Osteocyte (in vitro differentiated cells): Measurements from ENCODE around the gene NRG2. TPM values are rescaled to one million over a fixed set of nuclear protein-coding genes. Genes with fewer than 3 reads are reported as not detected.

Experiments
- DNase-seq: peaks from one replicate; pipeline ENCODE4 v3.0.0; 2021; ENCODE audit warnings: mixed read lengths; ENCODE audit not compliant: unreplicated experiment; ENCODE audit errors: extremely low spot score
- H3K27ac Mint-ChIP-seq: one replicate; pipeline ENCODE4 v1.8.0; 2021; ENCODE audit warnings: mild to moderate bottlenecking, mixed read lengths; ENCODE audit not compliant: unreplicated experiment
- H3K27me3 Mint-ChIP-seq: one replicate; pipeline ENCODE4 v1.8.0; 2021; ENCODE audit warnings: mixed read lengths; ENCODE audit not compliant: unreplicated experiment
- H3K36me3 Mint-ChIP-seq: one replicate; pipeline ENCODE4 v1.8.0; 2021; ENCODE audit warnings: mixed read lengths; ENCODE audit not compliant: unreplicated experiment
- H3K4me1 Mint-ChIP-seq: one replicate; pipeline ENCODE4 v1.8.0; 2021; ENCODE audit warnings: mixed read lengths; ENCODE audit not compliant: unreplicated experiment
- H3K4me3 Mint-ChIP-seq: one replicate; pipeline ENCODE4 v1.8.0; 2021; ENCODE audit warnings: mild to moderate bottlenecking, moderate library complexity, mixed read lengths; ENCODE audit not compliant: unreplicated experiment
- H3K9me3 Mint-ChIP-seq: one replicate; pipeline ENCODE4 v1.8.0; 2021; ENCODE audit warnings: mixed read lengths; ENCODE audit not compliant: unreplicated experiment
- CTCF ChIP-seq: fragments of 200-600 bp; sonication (generic); IDR thresholded peaks from 2 replicates; pipeline ENCODE4 v1.5.0; 2021; ENCODE audit warnings: antibody characterized with exemption, mild to moderate bottlenecking, moderate library complexity
- total RNA-seq: library from RNA; stranded (reverse); gene quantifications from 2 replicates; pipeline ENCODE4 v1.2.1, GENCODE V29; 2021

NRG2 gene
- total RNA-seq, 1 donor from 2014 or later = 0.86 TPM

GRCh38 chr5:140007311-140007710 is 35.8 kb downstream of the NRG2 start:
- H3K27ac Mint-ChIP-seq = no peak overlapping the region
- H3K36me3 Mint-ChIP-seq = no peaks in the 10 kb centered on the region
- no peak for DNase-seq
- H3K27me3 Mint-ChIP-seq = peaks cover 64% of the 10 kb centered on the region
- H3K4me1 Mint-ChIP-seq = no peaks in the 10 kb centered on the region
- H3K4me3 Mint-ChIP-seq = no peak overlapping the region
- H3K9me3 Mint-ChIP-seq = no peaks in the 10 kb centered on the region
- no peak for TF ChIP-seq CTCF

DNA sequence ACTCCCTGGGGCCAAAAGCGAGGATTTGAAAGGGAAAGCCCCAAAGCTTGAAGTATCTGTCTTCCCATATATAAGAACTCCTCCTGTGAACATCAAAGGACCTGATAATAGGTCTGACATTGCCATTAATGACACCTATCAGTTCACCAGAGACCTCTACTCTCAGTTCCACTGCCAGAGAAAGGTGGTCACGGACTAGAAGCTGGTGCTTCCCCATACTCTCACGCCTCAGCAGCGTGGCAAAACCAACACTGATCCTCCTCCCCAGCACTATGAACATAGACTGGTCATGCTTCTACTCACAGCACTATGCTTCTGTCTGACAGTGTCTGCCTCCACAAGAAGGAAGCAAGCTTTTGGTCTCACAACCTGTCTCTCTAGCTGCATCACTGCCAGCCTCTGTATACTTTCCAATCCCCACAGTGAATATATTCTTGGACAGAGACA is 37.9 kb downstream of the NRG2 start:
- Mint-ChIP-seq H3K36me3 (no peaks in the 10 kb centered on the region), H3K27ac (no peak overlapping the region), H3K27me3 (peaks cover 74% of the 10 kb centered on the region), H3K9me3 (no peaks in the 10 kb centered on the region), H3K4me1 (no peaks in the 10 kb centered on the region), H3K4me3 (no peak overlapping the region)
- no peak for DNase-seq
- TF ChIP-seq CTCF = no peak

- no peak for TF ChIP-seq CTCF
- Mint-ChIP-seq H3K9me3 (no peaks in the 10 kb centered on the region), H3K4me3 (no peak overlapping the region), H3K4me1 (no peaks in the 10 kb centered on the region), H3K27ac (no peak overlapping the region), H3K27me3 (peaks cover 79% of the 10 kb centered on the region), H3K36me3 (no peaks in the 10 kb centered on the region)
- DNase-seq = no peak
These were observed 38.9 kb downstream of the NRG2 start for GRCh38 chr5:140004174-140004573.

DNA sequence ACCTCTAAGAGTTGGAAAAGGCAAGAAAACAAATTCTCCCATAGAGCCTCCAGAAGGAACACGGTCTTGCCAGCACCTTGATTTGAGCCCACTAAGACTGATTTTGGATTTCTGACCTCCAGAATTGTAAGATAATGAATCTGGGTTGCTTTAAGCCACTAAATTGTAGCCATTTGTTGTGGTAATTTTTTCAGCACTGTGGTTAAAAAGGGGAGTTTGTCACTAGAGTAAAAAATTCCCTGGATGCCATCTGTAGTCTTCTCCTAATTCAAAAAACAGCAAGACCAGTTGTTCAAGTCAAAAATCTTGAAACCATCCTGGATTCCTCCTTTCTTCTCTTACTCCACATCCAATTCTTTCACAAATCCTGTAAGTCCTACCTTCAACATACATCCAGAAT is 39.6 kb downstream of the NRG2 start:
- Mint-ChIP-seq H3K27me3 (peaks cover 78% of the 10 kb centered on the region), H3K27ac (no peak overlapping the region), H3K4me3 (no peak overlapping the region), H3K4me1 (no peaks in the 10 kb centered on the region), H3K9me3 (no peaks in the 10 kb centered on the region), H3K36me3 (no peaks in the 10 kb centered on the region)
- TF ChIP-seq CTCF = no peak
- no peak for DNase-seq

DNA sequence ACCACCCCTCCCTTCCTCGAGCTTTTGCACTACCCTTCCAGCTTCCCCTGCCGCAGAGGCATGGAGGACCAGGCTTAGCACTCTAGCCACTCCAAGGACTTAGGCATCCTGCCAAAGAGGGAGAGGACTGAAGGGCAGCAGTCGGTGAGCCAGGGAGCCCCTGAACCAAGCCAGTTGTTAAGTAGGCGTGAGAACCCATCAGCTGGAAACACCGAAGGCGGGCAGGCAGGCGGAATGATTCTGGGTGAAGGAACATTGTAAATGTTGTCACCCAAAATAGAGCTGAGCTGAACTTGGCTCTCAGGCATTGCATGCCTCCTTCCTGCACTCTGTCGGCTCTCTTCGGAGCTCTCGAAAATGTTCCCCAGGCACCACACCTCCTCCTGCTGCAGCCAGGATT is 42.8 kb downstream of the NRG2 start:
- H3K27ac Mint-ChIP-seq = no peak overlapping the region
- peak; percentile 84 for DNase-seq
- no peaks in the 10 kb centered on the region for H3K9me3 Mint-ChIP-seq
- H3K4me1 Mint-ChIP-seq = no peaks in the 10 kb centered on the region
- no peak overlapping the region for H3K4me3 Mint-ChIP-seq
- TF ChIP-seq CTCF = no peak
- no peaks in the 10 kb centered on the region for H3K36me3 Mint-ChIP-seq
- peaks cover 68% of the 10 kb centered on the region for H3K27me3 Mint-ChIP-seq
